Colonic mucosa (tissue), 4 donors: ENCODE measurements around the gene SYNE1. TPM values are rescaled to one million over a fixed set of nuclear protein-coding genes. Genes with fewer than 3 reads are reported as not detected.
"Not testable (repeated sequence)": the region's sequence is repeated elsewhere in the genome, so short reads cannot be mapped to it uniquely, and the experiment has no call there.

Source experiments
- DNase-seq: peaks from one replicate; pipeline ENCODE4 v3.0.0-alpha.2; 2020
- H3K27ac ChIP-seq: fragments of 200-600 bp; one replicate; pipeline ENCODE4 v1.8.0; 2021
- H3K27me3 ChIP-seq: fragments of 200-600 bp; one replicate; pipeline ENCODE4 v1.8.0; 2021
- H3K36me3 ChIP-seq: fragments of 200-600 bp; one replicate; pipeline ENCODE4 v1.8.0; 2021
- H3K4me1 ChIP-seq: fragments of 200-600 bp; one replicate; pipeline ENCODE4 v1.8.0; 2021; ENCODE audit warnings: mild to moderate bottlenecking
- H3K4me3 ChIP-seq: fragments of 200-600 bp; one replicate; pipeline ENCODE4 v1.8.0; 2021
- H3K9ac ChIP-seq, 2 donors: one replicate each; pipeline ENCODE4 v1.7.0; 2013; ENCODE audit warnings: control low read depth in 2 of 2, low read depth in 2 of 2, low read length in 2 of 2
- H3K9me3 ChIP-seq: fragments of 200-600 bp; one replicate; pipeline ENCODE4 v1.8.0; 2021
- CTCF ChIP-seq: fragments of 200-600 bp; IDR thresholded peaks from one replicate; pipeline ENCODE4 v1.8.0; 2022; ENCODE audit warnings: antibody characterized with exemption, mild to moderate bottlenecking
- intact Hi-C: fragments of 100-400 bp; cut with DNase I; formaldehyde crosslinking; loops from one replicate; pipeline ENCODE4 v1.14.1; 2022
- total RNA-seq, 2 donors: library from RNA; stranded (reverse); fragmentation: NEBNext Ultra II Directional in 1 of 2; extraction: Animal tissue kit (Norgen Biotek cat#: 25700) in 1 of 2; gene quantifications; one replicate each; pipeline ENCODE4 v1.2.1, GENCODE V29; 2021
- donor health status: healthy.
- donor health status: DM: no; HTN: no; CAD: no.
- donor health status: DM: no; HTN: no; CAD: no.

The SYNE1 gene
- total RNA-seq, 2 donors from 2014 or later: 11.6 to 23.7 TPM

- H3K27me3 ChIP-seq: no peaks in the 10 kb centered on the region
- H3K9me3 ChIP-seq: no peaks in the 10 kb centered on the region
- intact Hi-C loops: no loop called here
- no peaks in the 10 kb centered on the region for H3K4me1 ChIP-seq
- H3K9ac ChIP-seq: no peak overlapping the region
- no peak for TF ChIP-seq CTCF
- no peak overlapping the region for H3K4me3 ChIP-seq
- DNase-seq: no peak
- H3K27ac ChIP-seq: no peak overlapping the region
- H3K36me3 ChIP-seq: no peaks in the 10 kb centered on the region
Measured at GRCh38 chr6:152529369-152529768, 107.8 kb downstream of the SYNE1 start.

GRCh38 chr6:152514120-152514519 lies 123.0 kb downstream of the SYNE1 start:
- H3K9ac ChIP-seq, H3K27ac ChIP-seq, intact Hi-C loops, H3K27me3 ChIP-seq, H3K9me3 ChIP-seq, H3K36me3 ChIP-seq, DNase-seq, H3K4me1 ChIP-seq, H3K4me3 ChIP-seq: not testable (repeated sequence)

GRCh38 chr6:152509916-152510315 lies 127.2 kb downstream of the SYNE1 start:
- H3K9me3 ChIP-seq: no peaks in the 10 kb centered on the region
- no peak for TF ChIP-seq CTCF
- intact Hi-C loops: no loop called here

GRCh38 chr6:152508477-152508876 lies 128.7 kb downstream of the SYNE1 start:
- intact Hi-C loops: no loop called here
- no peak for DNase-seq
- Histone ChIP-seq H3K4me3 (no peak overlapping the region), H3K36me3 (no peaks in the 10 kb centered on the region), H3K27me3 (no peaks in the 10 kb centered on the region), H3K9ac (no peak overlapping the region), H3K9me3 (no peaks in the 10 kb centered on the region), H3K4me1 (no peaks in the 10 kb centered on the region), H3K27ac (no peak overlapping the region)
- TF ChIP-seq CTCF: no peak

More at GRCh38 chr6:152509916-152510315, 127.2 kb downstream of the SYNE1 start:
- no peak for DNase-seq
- no peaks in the 10 kb centered on the region for H3K27me3 ChIP-seq
- no peak overlapping the region for H3K27ac ChIP-seq
- H3K9ac ChIP-seq: no peak overlapping the region
- H3K4me3 ChIP-seq: no peak overlapping the region
- no peaks in the 10 kb centered on the region for H3K4me1 ChIP-seq
- no peaks in the 10 kb centered on the region for H3K36me3 ChIP-seq

- Histone ChIP-seq H3K9me3 (no peaks in the 10 kb centered on the region), H3K4me3 (no peak overlapping the region), H3K27ac (no peak overlapping the region), H3K27me3 (no peaks in the 10 kb centered on the region), H3K36me3 (no peaks in the 10 kb centered on the region), H3K9ac (no peak overlapping the region), H3K4me1 (no peaks in the 10 kb centered on the region)
- no peak for TF ChIP-seq CTCF
- intact Hi-C loops: no loop called here
- DNase-seq: no peak
Measured at GRCh38 chr6:152503546-152503945, 133.6 kb downstream of the SYNE1 start.

GRCh38 chr6:152502421-152503188 lies 134.6 kb downstream of the SYNE1 start:
- Histone ChIP-seq H3K27me3 (no peaks in the 10 kb centered on the region), H3K4me1 (no peaks in the 10 kb centered on the region), H3K4me3 (no peak overlapping the region), H3K36me3 (no peaks in the 10 kb centered on the region), H3K9ac (no peak overlapping the region), H3K9me3 (no peaks in the 10 kb centered on the region), H3K27ac (no peak overlapping the region)
- intact Hi-C loops: no loop called here
- no peak for TF ChIP-seq CTCF
- DNase-seq: no peak
